HG02884 (cell line): ENCODE results near the gene CDY2A.
"Not testable (repeated sequence)": the region's sequence is repeated elsewhere in the genome, so short reads cannot be mapped to it uniquely, and the experiment has no call there.

Experiments used
- ATAC-seq: cut with Tn5 transposase; IDR thresholded peaks from one replicate; pipeline ENCODE4 v1.9.1; 2021; ENCODE audit warnings: mild to moderate bottlenecking, moderate library complexity; ENCODE audit not compliant: unreplicated experiment

Gene CDY2A, protein sequence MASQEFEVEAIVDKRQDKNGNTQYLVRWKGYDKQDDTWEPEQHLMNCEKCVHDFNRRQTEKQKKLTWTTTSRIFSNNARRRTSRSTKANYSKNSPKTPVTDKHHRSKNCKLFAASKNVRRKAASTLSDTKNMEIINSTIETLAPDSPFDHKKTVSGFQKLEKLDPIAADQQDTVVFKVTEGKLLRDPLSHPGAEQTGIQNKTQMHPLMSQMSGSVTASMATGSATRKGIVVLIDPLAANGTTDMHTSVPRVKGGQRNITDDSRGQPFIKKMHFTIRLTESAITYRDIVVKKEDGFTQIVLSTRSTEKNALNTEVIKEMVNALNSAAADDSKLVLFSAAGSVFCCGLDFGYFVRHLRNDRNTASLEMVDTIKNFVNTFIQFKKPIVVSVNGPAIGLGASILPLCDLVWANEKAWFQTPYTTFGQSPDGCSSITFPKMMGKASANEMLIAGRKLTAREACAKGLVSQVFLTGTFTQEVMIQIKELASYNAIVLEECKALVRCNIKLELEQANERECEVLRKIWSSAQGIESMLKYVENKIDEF

DNA sequence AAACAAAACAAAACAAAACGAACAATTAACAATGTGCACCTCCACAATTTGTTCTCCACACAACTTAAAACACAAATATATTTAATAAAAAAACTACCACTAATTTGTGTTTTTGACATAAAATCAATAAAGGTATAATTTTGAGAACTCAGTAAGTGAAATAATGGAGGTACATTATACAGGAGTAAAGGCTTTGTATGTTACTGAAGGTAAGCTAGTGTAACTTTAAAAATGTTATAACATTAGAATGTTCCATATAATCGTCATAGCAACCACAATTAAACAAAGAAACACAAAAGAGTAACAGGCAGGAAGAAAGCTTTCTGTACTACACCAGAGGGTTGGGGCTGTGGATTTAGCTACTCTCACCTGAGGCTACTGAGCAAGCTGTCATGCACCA lies at the start of gene CDY2A:
CDY2A (plus strand) TSS at position 301 of the 400 bp plus-strand sequence. CDS start 328 bp downstream, outside the sequence.
- ATAC-seq, result not testable (repeated sequence)

DNA sequence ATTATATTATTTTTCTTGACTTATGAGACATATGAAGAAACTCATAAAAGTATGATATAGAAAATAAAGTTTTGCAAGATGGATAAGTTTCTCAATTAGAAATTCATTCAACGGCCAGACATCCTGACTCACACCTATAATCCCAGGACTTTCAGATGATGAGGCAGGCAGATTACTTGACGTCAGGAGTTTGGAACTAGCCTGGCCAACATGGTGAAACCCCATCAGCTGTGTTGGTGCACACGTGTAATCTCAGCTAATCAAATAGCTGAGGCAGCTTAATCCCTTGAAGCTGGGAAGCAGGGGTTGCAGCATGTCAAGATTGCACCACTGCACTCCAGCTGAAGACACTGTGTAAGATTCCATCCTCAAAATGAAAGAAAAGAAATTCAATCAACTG lies 28.0 kb upstream of the CDY2A start:
- not testable (repeated sequence) for ATAC-seq

DNA sequence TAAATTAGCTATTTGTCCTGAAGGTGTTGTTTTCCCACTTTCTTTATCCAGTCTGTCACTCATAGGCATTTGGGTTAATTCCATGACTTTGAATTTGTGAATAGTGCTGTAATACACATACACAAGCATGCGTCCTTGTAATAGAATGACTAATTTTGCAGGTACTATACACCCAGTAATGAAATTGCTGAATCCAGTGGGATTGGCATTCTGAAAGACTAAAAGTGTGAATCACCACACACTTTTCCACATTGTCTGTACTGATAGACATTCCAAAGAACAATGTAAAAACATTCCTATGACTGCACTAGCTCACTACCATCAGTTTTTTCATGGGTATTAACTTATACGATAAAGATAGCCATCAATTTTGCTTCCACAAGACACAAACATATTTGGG lies 27.3 kb upstream of the CDY2A start:
- ATAC-seq, result not testable (repeated sequence)

DNA sequence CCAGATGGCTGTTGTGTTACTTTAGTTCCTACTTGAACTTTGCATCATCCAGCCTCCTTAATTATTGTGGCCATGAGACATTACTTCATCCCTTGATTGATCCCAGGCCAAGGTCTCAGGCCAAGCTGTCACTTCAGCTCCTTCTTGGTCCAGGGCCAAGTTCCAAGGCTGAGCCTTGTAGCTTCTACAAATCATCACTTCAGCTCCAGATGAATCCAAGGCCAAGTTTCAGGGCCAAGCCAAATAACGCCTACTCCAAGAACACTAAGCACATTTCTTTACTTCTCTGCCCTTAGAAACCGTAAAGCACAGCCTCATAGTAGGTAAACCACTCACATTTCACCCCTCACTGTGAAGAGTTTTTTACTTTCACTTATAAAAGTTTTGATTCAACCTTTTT lies 1.7 kb upstream of the CDY2A start:
- ATAC-seq, result not testable (repeated sequence)

DNA sequence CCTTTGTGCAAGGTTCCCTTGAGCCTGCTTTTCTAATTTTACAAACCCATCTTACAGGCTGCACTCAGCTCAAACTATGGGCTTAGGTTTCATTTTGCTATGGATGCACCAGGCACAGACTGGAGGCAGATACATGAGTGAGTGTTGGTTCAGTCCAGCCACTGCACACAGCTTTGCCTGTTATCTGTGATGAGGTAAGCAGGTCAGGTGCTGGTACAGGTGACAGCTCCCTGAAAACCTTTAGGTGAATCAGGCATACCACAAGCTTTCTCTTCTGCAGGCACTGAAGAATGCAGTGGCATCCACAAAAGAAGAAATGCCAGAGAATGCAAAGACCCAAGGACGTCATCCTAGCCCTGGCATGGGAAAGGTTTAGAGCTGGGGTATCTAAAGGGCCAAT lies 3.3 kb downstream of the CDY2A start:
- ATAC-seq, result not testable (repeated sequence)

DNA sequence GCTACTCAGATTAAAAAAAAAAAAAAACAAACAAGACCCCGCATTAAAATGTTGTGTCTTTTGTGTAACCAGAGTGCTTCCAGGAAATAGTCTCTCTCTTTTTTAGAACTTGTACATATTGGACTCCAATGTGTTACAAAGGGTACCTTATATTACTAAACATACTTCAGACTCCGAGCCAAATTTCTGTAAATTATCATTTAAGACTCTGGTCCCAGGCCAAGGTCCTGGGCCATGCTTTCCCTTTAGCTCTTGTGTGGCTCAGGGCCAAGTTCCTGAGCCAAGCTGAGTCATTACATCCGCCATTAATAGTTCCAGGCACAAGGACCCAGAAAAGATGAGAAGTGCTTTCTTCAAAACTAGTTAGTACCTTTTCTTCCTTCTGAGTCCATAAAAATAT lies 4.6 kb downstream of the CDY2A start:
- not testable (repeated sequence) for ATAC-seq

DNA sequence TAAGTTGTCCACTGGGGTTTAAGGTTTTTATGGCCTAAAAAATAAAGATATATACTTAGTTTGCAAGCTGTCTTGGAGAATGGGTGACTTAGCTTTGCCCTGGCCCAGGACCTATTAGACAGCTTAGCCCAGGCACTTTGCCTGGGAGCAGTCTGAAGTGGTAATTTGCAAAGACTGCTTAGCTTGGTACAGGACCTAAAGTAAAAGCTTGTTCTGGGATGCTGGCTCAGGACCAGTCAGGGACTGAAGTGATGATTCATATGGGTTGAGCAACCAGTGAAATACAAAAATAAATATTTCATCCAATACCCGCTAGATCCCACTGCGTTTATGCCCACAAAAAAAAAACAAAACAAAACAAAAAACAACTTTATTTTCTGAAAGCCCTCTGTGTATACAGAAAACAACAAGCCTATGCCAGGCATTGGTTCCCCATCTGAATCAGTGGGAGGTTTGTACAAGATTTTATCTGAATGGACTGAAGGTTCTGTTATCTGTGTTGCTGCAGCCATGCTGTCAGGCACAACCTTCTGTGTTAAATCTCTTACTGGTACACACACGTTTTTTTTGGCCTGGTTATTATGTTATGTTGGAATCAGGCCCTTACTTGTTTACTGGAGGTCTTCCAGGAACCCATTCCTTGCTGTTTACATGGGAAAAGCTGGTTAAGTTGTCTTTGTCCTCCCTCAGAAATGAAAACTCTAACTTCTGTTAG lies 8.7 kb downstream of the CDY2A start:
- not testable (repeated sequence) for ATAC-seq

DNA sequence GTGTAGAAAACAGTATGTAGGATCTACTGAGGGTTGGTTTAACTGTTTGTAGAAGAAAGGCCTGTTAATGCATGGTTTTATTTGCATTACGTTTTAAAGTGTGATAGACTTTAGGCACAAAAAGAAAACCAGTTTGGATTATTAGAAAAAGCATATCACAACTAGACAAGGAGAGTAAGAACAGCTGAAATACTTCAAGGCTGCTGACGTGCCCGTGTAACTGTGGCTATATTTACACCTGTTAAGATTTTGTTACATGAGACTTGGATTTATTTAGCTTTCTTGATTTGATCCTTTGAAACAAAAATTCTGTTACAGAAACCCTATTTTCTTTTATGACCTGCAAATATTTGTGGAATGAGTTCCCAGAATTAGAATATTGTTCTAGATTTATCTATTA lies 9.3 kb downstream of the CDY2A start:
- ATAC-seq, result not testable (repeated sequence)

DNA sequence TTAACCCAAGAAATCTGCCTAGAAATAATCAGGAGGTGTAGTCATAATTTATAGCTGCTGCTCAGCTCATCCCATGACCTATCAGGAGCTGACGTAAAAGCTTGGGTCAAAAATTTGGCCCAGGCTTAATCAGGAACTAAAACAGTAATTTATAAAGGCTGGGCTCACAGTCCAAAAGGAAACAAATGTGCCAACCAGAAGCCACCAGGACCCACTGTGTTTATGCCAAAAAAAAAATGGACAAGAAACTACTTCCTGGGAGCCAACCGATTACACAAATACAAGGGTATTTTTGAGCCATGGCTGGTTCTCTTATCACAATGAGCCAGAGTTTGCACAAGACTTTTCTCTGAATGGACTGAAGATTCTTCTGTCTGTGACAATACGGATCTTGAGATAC lies 19.4 kb downstream of the CDY2A start:
- not testable (repeated sequence) for ATAC-seq

DNA sequence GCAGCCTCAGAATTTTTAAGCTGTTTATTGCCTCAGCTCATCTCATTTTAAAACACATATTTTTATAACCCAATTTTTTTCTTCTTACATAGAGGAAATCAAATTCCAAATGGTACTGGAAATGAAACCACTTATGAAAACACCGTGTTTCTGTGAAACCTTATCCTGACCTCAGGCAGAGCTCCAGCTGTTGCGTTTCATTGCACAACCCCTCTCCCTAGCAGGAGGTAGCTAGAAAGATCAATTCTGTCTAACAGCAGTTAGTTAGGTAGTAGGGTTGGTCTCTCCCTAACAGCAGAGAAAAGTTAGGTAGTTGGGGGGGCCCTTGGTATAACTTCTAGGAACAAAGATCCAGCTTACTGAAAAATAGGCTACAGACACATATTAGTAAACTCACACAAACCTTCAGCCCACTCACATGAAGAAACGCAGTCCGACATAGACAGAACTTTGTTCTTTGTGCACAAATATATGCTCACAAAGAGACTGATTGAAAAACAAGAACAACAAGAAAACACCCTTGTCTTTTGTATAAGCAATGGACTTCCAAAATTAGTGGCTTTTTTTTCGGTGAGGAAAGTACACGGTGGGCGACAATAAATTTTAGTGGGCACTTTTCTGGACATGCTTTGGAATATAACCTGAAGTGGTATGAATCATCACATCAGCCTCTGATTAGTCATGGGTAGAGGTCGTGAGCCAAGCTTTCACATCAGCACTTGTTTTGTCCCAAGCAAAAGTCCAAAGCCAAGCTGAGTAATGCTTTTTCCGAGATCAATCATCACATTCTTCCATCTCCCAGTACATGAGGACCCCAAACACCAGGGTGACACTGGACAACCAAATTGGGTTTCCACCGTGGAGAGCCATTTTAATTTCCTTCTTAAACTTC lies 22.8 kb downstream of the CDY2A start:
- not testable (repeated sequence) for ATAC-seq

DNA sequence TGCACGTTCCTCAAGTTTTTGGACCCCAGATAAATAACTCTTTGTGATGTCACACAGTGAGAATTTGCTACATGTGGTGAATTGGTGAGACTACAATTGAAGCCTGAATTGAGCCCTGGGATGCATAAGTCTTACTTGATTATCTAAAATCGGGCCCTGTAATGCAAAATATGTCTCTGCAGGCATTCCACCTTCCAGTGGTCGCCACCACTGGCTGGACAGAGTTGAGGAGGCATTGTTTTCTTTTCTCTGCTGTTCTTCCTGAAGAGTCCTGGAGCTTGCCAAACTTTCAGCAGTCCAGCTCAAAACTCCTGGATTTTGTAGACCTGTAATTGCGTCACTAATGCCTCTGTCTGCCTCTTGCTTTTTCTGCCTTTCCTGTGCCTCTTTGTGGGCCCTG lies 23.5 kb downstream of the CDY2A start:
- not testable (repeated sequence) for ATAC-seq

DNA sequence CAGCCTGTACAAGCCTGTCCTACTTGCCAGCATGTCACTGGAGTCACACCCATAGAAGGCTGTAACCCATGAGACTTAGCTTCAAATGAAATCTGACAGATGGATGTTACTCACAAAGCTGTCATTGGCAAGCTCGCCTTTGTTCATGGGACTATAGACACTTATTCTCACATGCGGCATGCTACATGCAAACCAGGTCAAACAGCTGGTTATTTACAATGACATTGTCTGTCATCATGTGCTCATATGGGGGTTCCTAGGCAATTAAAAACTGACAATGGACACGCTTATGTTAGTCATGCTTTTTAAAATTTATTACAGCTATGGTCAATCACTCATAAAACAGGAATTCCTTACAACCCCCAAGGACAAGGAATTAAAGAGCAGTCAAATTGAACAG lies 30.9 kb downstream of the CDY2A start:
- ATAC-seq, result not testable (repeated sequence)

DNA sequence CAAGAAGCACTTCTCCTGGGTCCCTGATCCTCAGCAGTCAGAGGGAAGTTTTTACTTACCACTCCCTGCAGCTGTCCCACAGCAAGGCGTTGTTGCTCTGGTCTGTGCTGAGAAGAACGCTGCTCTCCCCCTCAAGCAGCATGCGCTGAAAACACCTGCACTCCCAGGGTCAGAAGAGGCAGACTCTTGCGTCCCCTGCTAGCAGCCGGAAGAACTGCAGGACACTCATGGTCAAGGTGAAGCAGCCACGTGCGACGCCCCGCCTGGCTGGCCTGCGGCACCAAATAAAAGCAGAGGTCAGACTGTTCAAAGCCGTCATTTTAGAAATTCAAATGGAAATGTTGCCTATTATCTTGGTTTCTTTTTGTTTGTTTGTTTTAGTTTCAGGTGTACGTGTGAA lies 47.9 kb downstream of the CDY2A start:
- not testable (repeated sequence) for ATAC-seq
